ENCODE measurements around the gene TFAP2D. TPM values are rescaled to one million over a fixed set of nuclear protein-coding genes. Genes with fewer than 3 reads are reported as not detected.

TFAP2D gene
- total RNA-seq, 2 experiments from 2014 or later, result not detected

DNA sequence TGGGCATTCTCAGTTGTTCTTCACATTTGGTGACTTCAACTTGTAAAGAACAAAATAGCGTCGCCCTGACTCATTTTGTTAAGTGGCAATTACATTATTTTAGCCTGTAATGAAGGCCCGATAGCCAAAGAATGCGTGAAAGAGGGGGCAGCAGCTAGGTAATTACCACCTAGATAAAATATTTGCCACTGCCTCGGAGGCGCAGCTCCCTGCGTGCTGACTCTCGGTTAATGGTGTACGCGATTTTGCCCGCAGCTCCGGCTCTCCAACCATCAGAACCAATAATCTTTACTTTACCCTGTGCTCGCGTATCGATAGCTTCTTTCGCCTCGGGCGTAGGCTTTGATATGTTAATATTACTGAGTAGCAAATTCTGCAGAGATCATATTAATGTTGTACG, 8.7 kb downstream of the TFAP2D start:
- no peak for DNase-seq (ENCODE audit: low spot score)
- Histone ChIP-seq H4K20me1 (ENCODE audit: insufficient read depth, low read length) (no peaks in the 10 kb centered on the region), H3K9me3 (ENCODE audit: low read length) (no peaks in the 10 kb centered on the region), H2AFZ (ENCODE audit: low read length) (no peak overlapping the region), H3K4me2 (ENCODE audit: low read length) (no peak overlapping the region), H3K4me3 (ENCODE audit: low read depth, low read length, poor library complexity, severe bottlenecking) (no peak overlapping the region), H3K36me3 (ENCODE audit: insufficient read depth, low read length) (no peaks in the 10 kb centered on the region), H3K79me2 (ENCODE audit: insufficient read depth, low read depth, low read length) (no peaks in the 10 kb centered on the region), H3K27ac (ENCODE audit: low read depth, low read length, poor library complexity, severe bottlenecking) (no peak overlapping the region), H3K9me2 (ENCODE audit: insufficient read depth, low read length) (no peaks in the 10 kb centered on the region), H3K4me1 (ENCODE audit: insufficient read depth, low read length, poor library complexity, severe bottlenecking) (no peaks in the 10 kb centered on the region)
- POLR2A ChIA-PET, result interaction anchor here (0.7 to 0.8 kb wide), 2 partner anchors 14 to 442 kb away, joined by 4 to 6 read pairs; no protein-coding TSS in a partner anchor
- no TSS peak for BruUV-seq (replicated peaks)
- TF ChIP-seq CTCF (conservative IDR thresholded peaks at IDR 0.05; ENCODE audit: low read length) (no peak), EZH2phosphoT487 (IDR thresholded peaks at IDR 0.05; ENCODE audit: borderline replicate concordance, low read depth, low read length) (no peak)
- CTCF ChIA-PET (ENCODE audit: unreplicated experiment), result no interaction called here
- intact Hi-C loops (cut with micrococcal nuclease; ENCODE audit: unreplicated experiment), result no loop called here

DNA sequence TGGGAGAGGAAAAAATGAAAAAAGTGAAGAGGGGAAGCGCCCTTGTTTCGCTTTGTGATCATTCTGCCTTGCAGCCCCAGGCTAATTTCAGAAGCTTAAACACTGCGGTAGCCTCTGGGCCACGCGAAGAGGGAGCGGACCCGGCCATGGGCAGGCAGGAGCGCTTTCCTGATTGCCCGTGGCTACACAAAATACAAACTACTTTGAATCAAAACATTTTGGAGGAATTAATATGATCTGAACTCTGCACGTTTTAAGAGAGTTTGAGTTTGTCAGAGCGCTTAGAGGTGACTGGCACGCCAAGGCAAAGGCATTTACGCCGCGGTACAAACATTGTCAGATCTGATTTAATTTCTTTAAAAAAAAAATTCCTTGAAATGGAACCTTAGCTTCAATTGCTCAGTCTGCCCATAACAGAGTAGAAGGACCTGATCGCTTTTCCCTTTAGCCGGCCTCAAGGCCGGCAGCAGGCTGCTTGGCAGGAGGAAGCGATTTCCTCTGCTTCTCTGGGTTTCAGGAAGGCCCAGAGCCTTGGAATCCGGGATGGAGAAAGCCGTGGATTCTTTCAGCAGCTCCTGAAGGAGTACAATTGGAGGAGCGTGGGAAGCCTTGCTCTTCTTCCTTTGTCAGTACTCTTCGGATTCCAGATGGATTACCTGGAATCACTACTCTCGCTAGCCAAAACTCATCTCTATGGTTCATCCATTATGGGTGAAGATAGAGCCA, 9.7 kb downstream of the TFAP2D start:
- CTCF ChIA-PET (ENCODE audit: unreplicated experiment), result no interaction called here
- Histone ChIP-seq H3K4me3 (ENCODE audit: low read depth, low read length, poor library complexity, severe bottlenecking) (no peak overlapping the region), H3K9me2 (ENCODE audit: insufficient read depth, low read length) (no peaks in the 10 kb centered on the region), H2AFZ (ENCODE audit: low read length) (no peak overlapping the region), H3K36me3 (ENCODE audit: insufficient read depth, low read length) (no peaks in the 10 kb centered on the region), H3K4me1 (ENCODE audit: insufficient read depth, low read length, poor library complexity, severe bottlenecking) (no peaks in the 10 kb centered on the region), H3K4me2 (ENCODE audit: low read length) (no peak overlapping the region), H3K79me2 (ENCODE audit: insufficient read depth, low read depth, low read length) (no peaks in the 10 kb centered on the region), H3K27ac (ENCODE audit: low read depth, low read length, poor library complexity, severe bottlenecking) (no peak overlapping the region), H3K9me3 (ENCODE audit: low read length) (no peaks in the 10 kb centered on the region), H4K20me1 (ENCODE audit: insufficient read depth, low read length) (no peaks in the 10 kb centered on the region)
- TF ChIP-seq CTCF (conservative IDR thresholded peaks at IDR 0.05; ENCODE audit: low read length) (no peak), EZH2phosphoT487 (IDR thresholded peaks at IDR 0.05; ENCODE audit: borderline replicate concordance, low read depth, low read length) (no peak)
- no peak for DNase-seq (ENCODE audit: low spot score)
- BruUV-seq (replicated peaks), result no TSS peak
- POLR2A ChIA-PET, result interaction anchor here (0.7 to 0.8 kb wide), 2 partner anchors 13 to 441 kb away, joined by 4 to 6 read pairs; no protein-coding TSS in a partner anchor
- intact Hi-C loops (cut with micrococcal nuclease; ENCODE audit: unreplicated experiment), result no loop called here

Measured in OCI-LY7 (cell line).